ENCODE measurements around the gene CIB4.

The CIB4 gene

DNA sequence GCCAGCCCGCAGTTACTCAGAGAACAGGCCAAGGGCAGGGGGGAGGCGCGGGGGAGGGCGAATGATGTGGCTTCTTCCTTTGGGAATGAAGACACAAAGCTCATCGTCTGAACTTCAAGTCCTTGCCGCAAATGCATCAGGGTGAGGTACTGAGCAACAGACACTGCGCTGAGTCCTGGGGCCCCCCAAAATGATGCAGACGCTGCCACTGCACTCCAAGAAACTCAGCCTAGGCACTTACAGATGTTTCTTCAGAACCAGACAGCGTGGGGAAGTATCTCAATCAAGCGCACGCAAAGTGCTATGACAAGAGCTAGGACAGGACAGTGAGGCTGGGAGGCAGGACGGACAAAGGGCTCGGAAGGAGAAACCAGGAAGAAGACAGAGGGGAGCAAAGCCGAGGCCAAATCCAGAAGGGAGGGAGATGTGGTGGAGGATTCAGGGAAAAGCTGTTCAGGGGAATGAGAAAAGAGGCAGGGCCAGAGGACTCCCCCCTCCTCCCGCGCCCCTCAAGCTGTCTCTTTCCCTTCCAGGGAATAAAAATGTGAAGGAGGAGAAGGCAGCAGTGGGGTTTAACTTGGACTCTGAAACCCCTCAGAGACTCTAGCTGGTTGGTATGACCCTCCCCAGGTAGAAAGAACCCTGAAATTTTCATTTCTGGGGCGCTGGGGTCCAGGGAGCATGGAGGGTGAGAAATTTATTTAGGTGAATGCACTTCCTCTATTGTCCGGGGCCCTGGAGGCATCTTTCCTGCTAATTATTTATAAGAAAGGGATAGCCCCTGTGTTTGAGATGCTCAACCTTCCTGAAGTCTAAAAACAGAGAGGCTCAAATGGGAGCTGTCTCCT is 34.9 kb downstream of the CIB4 start:
- no peak for DNase-seq

DNA sequence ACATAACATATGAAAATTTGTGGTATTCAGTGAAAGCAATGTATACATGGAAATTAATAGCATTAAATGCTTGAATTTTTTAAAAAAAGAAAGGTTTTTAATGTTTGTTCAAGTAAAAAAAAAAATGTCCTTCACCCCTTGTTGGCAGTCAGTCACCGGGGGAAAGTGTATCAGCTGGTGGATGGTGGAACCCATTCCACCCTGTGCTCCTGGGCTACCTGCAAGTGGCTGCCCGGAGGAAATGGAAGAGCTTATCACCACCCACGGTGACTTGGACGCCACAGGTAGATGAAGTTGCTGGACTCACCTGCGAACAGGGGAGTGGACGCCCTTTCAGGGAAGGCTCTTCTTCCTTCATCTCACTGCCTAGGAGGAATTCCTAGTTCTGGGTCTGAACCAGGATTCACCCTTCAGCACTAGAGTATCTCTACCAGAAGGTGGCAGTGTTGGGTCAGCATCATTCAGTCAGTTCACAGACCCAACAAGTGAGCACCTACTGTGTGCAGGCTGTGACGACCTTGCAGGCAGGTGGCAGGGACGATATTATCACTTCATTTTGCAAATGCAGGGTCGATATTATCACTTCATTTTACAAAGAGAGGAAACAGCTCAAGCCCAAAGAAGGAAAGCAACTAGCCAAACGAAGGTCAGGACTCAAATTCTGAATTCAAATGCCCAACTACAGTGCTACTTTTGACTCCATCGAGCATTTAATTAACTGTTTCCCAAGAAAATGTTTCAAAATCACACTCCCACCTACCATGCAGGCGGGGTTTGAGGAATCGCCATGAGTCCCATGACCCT is 35.8 kb downstream of the CIB4 start:
- DNase-seq: no peak

DNA sequence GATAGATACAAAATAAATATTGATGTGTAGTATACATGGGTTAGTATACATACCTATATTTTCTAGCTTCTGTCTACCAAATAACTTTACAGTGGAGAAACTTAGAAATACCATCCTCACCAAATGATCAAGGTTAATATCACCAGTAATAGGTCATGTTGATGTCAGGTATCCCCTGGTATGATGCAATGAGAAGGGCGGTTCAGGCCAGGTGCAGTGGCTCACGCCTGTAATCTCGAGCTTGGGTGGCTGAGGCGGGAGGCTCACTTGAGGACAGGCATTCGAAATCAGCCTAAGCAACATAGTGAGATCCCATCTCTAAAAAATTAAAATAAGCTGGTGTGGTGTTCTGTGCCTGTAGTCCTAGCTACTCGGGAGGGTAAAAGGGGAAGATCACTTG is 38.6 kb downstream of the CIB4 start:
- DNase-seq: no peak

DNA sequence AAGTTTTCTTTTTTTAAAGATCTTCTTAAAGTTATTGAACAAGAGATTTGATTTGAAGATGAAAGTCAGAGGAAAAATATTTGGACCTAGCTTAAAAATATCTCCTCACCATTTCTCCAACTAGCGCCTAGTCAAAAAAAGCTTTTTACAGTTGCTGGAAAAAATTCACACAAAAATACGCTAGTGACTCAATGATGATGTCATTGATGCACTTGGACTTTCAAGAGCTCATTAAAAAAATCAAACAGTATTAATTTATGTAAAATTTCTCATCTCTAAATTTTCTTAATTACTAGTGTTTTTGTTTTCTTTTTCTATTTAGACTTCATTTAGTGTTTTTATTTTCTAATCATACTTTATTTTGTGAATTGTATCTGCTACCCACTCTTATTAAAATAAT is 41.8 kb downstream of the CIB4 start:
- no peak for DNase-seq

DNA sequence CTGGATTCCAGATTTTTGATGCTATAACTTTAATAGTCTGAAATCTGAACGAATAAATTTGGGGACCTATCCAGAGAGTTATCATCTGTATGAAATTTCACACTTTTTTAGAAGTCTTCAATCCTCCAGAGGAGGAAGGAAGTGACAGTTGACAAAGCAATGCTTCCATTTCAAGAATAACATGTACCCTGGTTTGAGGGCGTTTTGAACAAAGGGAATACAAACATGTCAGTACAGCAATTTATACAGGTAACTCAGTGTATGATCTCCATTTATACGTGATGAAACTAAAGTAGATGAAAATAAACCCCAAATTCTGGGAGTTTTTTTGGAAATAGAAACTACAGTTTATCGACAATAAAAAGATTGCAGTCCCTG is 42.2 kb downstream of the CIB4 start:
- no peak for DNase-seq

DNA sequence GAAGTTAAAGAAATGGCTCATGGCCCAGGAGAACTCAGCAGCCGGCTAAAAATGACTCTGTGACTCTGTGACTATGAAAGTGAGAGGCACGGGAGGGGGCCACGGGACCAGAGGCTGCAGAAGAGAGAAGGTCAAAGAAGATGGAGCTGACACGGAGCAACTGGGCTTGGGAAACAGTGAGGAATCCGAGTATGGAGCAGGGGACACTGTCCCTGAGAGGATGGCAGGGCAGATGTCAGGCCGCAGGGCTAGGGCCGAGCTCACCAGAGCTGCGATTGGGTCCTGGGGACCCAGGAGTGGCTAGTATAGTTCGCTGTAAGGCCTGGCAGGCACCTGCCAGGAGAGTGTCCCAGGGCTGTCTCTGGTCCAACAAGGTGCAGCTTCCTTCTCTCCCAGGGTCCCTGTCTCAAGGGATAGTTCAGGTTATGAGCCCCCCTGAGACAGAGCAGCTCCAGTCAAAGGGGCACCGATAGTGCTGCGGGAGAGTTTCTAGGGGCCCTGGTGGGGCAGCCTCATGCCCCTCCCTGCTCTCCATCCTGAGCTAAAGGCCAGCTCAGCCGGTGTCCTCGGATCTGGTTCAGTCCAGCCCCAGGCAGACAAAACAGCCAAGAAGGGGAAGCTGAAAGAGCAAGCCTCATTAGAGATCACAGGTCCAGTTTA is 42.7 kb downstream of the CIB4 start:
- DNase-seq: no peak

DNA sequence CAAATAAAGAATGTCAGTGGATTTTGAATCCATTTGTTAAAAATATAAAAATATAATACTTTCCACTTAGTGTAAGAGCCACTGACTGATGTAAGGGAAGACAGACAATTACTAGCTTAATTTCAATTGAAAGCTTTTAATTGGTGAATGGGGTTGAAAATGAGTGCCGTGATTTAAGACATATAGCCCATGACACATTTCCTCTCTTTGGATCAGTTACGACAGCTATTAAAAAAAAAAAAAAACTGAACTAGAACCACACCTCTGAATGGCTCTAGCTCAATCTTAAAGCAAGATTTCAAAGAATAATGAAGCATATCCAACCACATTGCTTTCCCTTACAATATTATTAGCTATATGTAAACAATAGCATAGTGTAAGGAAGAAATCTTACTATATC is 44.0 kb downstream of the CIB4 start:
- no peak for DNase-seq

DNA sequence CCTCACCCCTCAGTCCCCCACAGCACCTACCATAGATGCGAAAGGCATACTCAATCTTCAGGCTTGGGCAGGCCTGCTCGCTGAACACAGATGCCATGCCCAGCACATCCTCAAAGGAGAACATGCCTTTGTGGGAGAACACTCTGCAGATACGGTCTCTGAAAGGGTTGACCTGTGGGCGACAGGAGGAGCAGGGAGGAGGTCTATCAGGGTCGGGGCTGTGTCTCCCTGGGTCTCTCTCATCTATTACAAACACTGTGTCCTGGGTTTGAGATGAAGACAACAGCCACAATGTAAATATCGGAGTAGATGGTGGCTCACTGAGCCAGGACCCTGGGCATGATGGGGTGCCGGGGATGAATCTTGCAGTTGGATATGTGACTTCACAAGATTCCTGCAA is 46.0 kb downstream of the CIB4 start:
- no peak for DNase-seq

DNA sequence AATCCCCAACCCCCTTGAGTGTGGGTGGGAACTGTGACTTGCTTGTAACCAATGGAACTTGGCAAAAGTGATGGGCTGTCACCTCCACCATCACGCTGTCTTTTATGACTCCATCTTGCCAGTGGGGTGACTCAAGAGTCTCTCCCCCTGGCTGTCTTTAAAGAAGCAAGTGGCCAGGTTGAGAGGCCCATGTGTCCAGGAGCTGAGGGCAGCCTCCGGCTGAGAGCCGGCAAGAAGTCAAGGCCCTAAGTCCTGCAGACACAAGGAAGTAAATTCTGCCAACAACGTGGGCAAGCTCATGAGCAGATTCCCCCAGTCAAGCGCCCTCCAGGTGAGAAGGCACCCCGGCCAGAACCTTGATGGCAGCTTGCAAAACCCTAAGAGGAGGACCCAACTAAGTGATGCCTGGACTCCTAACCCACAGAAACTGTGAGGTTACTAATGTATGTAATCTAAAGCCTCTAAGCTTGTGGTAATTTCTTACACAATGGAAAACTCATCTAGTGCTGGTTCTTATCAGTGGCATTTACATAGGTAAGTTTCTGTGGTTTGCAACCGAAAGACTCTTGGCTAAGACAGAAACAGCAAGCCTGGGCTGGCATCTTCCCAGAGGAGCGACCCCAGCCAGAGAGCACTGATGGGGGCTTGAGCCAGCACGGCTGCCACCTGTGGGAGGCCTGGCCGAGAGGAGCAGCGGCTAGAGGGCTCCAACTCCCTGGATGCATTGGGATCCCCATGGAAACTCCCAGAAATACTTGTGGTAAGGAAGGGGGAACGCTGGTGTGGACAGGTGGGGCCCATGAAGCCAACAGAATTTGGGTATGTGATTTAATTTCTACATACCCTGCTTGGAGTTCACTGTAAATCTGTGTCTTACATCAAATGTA is 49.3 kb downstream of the CIB4 start:
- no peak for DNase-seq

DNA sequence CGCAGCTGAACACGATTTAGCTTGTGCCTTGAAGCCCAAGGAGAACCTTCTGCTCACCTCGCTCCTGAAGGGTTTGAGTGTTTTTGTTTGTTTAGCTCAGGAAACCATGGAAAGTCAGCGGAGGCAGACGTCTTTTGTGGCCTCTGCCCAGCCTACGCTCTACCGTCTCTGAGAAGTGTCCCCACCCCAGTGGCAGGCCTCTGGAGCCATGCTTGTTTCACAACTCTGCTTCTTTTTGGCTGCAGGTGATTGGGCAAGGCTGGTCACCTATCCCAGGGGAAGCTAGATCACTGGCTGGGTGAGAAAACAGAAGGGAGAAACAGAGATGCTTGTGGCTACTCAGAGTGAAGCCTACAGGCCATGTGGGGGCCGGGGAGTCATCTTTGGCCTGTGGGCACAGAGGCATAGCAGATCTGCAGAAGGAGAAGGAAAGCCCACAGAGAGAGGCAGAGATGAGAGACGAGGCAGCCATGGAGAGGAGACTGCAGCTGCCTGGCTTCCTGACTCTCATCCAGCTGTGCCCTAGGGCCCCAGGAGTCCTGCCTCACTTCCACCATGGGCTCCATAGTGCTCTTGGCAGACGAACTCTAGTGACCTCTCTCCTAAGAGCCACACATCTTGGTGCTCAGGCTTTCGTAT is 50.1 kb downstream of the CIB4 start:
- DNase-seq: no peak

DNA sequence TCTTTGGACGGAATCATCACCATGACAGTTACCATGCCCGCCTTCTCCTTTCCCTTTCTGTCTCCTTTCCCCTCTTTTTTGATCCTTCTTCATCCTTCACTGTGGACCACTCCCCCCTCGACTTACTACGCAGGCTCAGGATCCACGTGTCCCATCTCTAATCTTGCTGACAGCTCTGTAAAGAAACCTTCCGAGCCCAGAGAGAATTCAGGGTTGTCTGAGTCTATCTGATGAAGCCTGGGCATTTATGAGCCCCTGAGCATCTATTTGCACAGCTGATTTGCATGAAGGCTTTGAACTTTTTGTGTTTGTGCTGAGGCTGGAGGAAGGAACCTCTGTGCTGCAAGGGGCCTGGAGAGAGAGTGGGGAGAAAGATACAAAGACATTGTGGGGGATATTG is 50.7 kb downstream of the CIB4 start:
- DNase-seq: no peak

DNA sequence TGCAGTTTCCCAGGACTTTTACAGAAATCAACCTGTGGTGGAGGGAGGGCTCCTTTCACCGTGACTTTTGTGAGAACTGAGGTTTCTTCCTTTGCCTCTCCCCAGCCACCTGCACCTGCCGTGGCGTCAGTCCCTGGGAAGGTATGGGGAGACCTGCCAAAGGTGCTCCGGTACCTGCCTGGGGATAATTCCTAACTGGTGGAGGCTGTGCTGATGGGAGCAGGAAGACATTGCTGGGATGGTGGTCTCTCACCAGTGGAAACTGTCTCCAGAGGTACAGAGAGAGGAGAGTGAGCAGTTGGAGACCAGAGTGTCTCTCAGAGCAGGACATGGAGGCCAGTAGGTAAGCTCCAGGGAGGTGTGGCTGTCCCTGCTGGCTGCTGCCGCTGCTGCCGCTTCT is 52.6 kb downstream of the CIB4 start:
- DNase-seq: no peak

DNA sequence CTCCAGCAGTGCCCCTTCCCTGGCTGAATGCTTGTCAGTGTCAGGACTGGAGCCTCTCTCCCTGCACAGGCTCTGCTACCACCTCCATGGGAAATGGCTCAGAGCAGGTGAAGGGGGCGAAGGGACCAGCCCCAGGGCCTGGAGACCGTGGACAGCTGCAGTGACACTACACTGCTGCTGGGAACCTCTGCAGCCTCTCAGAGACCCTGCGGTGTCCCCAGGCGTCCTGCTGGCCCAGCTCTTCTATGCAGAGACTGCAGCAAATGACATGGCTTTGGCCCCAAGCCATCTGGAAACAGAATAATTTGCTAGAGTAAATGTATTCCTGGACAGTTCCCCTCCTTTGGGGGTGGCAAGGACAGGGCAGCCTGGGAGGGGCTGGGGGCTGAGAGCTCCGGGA is 53.2 kb downstream of the CIB4 start:
- DNase-seq: no peak

DNA sequence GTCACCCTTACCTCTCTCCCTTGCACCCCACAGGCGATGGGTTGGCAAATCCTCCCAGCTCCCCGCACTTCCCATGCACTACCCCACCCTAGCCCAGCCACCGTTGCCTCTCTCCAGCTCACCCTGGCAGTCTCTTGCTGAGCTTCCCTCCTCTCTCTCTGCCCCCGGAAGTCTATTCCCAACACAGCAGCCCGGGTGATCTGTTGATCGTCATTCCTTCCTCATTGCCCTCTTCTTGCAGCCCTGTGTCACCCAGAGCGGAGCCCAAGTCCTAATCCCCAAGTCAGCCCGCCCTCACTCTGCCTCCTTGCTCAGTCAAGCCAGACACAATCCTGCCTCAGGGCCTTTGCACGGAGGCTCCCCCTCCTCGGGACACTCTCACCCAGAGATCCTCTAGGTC is 55.2 kb downstream of the CIB4 start:
- DNase-seq: no peak

DNA sequence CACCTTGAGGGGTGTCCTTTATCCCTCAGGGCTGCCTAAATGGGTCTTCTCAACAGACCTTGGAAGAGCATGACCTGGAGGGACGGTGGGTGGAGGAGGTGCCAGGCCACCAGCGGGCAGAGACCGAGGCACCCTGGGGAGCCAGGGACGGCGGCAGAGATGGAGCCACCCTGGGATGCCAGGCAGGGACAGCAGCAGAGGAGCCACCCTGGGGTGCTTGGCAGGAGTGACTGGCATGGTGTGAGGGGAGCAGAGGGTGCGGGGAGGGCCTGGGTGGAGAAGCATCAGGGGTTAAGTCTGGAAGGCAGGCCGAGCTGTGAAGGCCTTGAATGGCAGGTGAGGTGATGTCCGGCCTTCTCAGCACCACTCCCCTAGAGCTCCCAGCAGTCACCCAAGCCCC is 56.1 kb downstream of the CIB4 start:
- DNase-seq: no peak

DNA sequence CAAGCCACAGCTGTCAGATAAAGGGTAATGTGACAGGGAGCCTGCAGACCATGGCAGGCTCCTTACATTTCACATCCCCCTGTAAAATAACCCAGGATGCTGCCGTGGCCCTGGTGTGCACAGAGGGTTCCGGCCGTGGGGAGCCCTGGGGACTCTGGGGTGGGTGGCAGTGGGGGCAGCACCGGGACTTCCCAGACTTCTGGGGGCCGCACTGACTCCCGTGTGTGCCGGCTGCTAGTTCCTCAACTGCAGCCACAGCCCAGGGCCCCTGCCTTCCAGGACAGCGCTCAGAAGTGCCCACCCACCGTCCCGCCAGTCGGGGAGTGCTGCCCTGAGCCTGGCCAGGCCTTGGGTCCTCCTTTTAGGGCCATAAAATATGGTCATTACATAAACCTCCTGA is 56.5 kb downstream of the CIB4 start:
- no peak for DNase-seq

DNA sequence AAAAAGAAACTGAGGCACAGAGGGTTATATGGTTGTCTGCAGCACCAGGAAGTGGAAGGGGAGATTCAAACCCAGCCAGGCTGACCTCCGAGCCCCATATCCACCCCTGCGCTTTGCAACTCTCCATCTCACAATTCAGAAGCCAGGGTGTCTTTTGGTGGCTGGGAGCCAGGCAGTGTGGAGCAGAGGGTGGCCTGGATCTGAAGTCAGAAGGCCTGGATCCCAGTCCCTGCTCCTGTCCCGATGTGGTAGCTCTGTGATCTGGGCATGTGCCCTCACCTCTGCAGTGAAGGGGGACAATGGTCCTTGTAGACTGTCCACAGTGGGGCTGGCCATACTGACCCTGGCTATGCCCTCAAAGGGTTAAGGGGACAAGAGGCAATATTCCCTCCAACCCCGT is 57.0 kb downstream of the CIB4 start:
- DNase-seq: no peak

DNA sequence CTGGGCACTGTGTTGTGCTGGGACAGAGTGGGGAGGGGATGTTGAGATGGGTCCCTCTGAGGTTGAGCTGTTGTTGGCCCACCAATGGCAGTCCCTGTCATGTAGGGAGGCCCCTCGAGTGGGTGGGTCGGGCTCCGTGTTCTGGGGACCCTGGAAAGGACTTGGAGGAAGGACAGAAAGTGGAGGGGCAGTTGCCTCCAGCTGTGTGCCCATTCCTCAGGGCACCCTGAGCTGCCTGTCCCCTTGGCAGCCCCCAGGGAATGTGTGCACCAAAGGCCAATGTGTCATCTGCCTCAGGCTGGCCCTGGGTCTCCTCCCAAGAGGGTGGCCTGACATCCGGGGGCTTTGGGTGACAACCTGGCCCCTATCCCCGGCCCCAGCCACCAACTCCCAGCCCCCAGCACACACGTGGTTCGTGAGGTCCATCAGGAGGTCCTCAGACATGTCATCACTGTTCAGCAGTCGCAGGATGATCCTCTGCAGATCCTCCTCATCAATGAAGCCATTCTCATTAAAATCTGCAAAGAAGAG is 57.7 kb downstream of the CIB4 start:
- DNase-seq: no peak

DNA sequence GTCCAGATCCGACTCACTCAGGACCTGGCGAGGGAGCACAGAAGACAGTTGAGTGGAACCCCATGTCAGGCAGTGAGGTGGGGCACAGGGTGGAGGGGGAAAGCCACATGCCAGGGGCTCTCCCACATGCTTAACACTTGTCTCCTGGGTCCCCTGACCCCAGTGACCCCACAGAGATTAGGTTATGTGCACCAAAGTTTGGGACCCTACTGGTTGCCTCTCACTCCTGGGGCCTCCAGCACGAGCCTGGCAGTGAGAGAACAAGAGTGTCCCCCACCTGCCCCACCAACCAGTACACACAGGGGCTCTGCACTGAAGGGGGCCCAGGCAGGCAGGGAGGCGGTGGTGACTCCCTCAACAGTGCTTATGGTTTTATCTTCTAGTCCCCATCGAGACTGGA is 58.3 kb downstream of the CIB4 start:
- DNase-seq: no peak

DNA sequence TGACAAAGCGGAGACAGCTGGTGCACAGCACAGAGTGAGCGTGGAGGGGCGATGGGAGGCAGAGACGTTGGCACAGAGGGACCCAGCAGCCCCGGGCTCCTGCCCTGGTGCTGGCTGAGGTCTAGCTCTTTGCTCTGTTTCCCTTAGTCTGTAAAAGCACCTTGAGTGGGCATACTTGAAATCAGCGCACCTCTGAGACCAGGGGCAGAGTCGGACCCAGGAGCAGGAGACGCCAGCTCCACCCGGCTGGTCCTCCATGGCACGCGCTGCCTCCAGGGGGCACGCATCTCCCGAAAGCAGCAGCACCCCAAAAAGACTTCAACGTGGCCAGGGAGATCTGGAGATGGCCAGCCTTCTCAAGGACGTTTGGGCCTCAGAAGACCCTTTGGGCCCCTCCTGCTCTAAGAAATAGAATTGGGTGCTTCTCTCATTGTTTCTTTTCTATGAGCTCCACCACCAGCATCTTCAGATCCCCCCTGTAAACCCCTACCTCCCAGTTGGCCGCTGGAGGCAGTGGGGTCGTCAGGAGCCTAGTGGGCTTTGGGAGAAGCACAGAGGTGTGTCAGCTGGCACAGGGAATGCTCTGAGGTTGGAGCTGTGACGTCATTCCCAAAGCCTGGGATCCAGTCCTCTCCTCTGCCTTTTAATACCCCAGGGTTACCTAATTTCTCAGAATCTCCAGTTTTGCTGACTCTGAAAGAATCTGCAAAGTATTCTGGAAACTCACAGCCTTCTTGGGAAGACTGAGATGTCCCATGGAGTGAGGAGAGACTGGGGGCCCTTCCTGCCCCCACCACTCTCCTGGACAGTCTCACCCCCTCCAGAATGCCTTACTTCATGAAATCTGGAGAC is 58.9 kb downstream of the CIB4 start:
- DNase-seq: no peak

Measured in effector CD4-positive, alpha-beta T cell (primary cell).